Dendritic cell treated with granulocyte-macrophage colony-stimulating factor and Interleukin-4, amounts not matched to agents 40 ng/mL and 50 ng/mL, for 4 days (primary cell): ENCODE results near the gene PLXNA2.
A peak's percentile ranks its signal among the peaks of the same experiment; 100 is the strongest.

Source experiments
- H3K27ac Mint-ChIP-seq: one replicate; pipeline ENCODE4 v1.8.0; 2022; ENCODE audit warnings: mild to moderate bottlenecking, mixed read lengths
- H3K27me3 Mint-ChIP-seq: one replicate; pipeline ENCODE4 v1.8.0; 2022; ENCODE audit warnings: mild to moderate bottlenecking, mixed read lengths
- H3K36me3 Mint-ChIP-seq: one replicate; pipeline ENCODE4 v1.8.0; 2022; ENCODE audit warnings: low read depth, mixed read lengths
- H3K4me1 Mint-ChIP-seq: one replicate; pipeline ENCODE4 v1.8.0; 2022; ENCODE audit warnings: low read depth, mixed read lengths
- H3K4me3 Mint-ChIP-seq: one replicate; pipeline ENCODE4 v1.8.0; 2022; ENCODE audit warnings: mild to moderate bottlenecking, moderate library complexity, mixed read lengths
- H3K9me3 Mint-ChIP-seq: one replicate; pipeline ENCODE4 v1.8.0; 2022; ENCODE audit warnings: mixed read lengths
- intact Hi-C: fragments of 100-400 bp; cut with micrococcal nuclease; formaldehyde crosslinking; loops from one replicate; pipeline ENCODE4 v1.15.0; 2022

The PLXNA2 gene

DNA sequence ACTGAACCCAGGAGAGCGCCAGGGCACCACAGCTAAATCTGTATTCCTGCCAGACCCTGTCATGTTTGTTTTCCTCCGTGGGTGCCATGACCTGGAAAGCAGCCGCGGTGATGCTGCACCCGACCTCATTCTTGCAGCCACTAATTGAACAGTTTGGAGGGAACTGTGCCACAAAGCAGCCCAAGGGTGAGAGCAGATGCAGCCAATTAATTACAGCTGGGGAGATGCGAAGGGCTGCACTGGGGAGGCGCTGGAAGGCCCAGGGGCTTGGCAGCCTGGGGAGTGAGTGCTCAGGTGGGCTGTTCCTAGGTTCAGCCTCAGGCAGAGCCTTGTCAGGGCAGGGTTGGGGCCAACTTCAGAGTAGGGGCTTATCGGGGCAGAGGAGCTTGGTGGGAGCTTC, 174.9 kb downstream of the PLXNA2 start:
- Mint-ChIP-seq H3K4me3 (no peak overlapping the region), H3K9me3 (no peaks in the 10 kb centered on the region), H3K27me3 (peaks cover 35% of the 10 kb centered on the region), H3K27ac (peak overlapping the region; percentile 62), H3K36me3 (no peaks in the 10 kb centered on the region), H3K4me1 (peaks cover 40% of the 10 kb centered on the region)
- intact Hi-C loops = no loop called here

DNA sequence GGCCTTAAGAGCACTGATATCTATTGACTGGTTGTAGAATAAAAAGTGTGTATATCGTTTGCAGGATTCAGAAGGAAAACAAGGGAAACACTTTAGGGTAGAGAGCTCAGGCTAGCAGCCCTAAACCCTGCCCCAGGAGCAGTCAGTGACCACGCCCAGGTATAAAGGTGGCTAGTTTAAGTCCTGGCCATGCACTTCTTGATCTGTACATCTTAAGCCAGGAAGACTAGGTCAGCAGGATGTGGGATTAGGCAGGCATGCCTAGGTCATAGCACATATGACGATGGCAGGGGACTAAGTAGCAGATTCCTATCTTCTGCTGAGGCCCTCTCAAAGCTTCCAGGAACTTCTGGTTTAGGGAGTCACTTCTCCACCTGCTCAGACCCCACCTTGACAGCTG, 175.3 kb downstream of the PLXNA2 start:
- Mint-ChIP-seq H3K27me3 (peaks cover 36% of the 10 kb centered on the region), H3K4me3 (no peak overlapping the region), H3K4me1 (peaks cover 44% of the 10 kb centered on the region), H3K27ac (peak overlapping the region; percentile 62), H3K9me3 (no peaks in the 10 kb centered on the region), H3K36me3 (no peaks in the 10 kb centered on the region)
- intact Hi-C loops = no loop called here

DNA sequence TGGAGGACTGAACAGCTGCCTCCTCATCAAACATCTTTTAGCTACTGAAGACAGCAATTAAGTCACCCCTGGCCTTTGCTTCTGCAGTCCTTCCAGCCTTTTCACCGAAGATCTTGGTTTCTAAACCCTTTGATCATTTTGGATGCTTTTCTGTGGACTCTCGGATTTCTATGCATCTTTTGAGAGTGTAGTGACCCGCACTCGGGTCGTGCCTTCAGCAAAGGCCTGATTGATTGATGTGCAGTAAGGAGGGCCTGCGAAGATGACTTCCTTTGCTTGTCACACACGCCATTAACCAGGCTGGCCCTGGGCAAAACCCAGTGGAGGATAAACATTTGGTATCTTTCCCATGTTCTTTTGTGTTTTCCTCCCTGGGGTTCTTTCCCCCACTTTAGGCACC, 175.8 kb downstream of the PLXNA2 start:
- Mint-ChIP-seq H3K27me3 (peaks cover 41% of the 10 kb centered on the region), H3K27ac (no peak overlapping the region), H3K4me3 (no peak overlapping the region), H3K4me1 (peaks cover 49% of the 10 kb centered on the region), H3K36me3 (no peaks in the 10 kb centered on the region), H3K9me3 (no peaks in the 10 kb centered on the region)
- intact Hi-C loops = no loop called here

DNA sequence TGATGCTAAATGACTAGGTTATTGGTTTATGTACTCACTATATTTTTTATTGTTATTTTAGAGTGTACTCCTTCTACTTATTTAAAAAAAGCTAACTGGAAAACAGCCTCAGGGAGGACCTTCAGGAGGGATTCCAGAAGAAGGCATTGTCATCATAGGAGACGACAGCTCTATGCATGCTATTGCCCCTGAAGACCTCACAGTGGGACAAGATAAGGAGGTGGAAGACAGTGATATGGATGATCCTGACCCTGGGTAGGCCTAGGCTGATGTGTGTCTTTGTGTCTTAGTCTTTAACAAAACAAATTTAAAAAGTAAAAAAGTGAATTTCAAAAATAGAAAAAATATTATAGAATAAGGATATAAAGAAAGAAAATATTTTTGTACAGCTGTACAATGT, 177.6 kb downstream of the PLXNA2 start:
- Mint-ChIP-seq H3K4me1 (peaks cover 67% of the 10 kb centered on the region), H3K9me3 (no peaks in the 10 kb centered on the region), H3K4me3 (no peak overlapping the region), H3K36me3 (no peaks in the 10 kb centered on the region), H3K27ac (peak overlapping the region; percentile 74), H3K27me3 (peaks cover 57% of the 10 kb centered on the region)
- intact Hi-C loops = no loop called here

DNA sequence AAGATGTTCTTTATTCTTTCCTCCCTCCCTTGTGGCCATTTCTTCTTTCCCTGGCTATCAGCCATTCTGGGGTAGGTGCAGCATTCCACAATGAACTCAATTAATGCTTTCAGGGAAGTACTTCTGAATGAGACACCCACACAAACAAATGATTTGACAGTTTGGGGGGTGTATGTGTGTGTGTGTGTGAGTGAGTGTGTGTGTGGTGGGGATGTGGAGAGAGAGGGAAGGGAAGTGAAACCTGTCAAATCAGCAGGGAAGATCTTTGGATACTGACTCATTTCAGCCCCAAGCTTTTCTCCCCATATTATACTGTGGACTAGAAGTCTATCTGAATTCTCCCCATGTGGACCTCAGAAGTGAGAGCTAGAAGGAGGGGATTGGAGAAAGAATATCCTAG, 178.3 kb downstream of the PLXNA2 start:
- peaks cover 72% of the 10 kb centered on the region for H3K4me1 Mint-ChIP-seq
- intact Hi-C loops = no loop called here
- no peak overlapping the region for H3K4me3 Mint-ChIP-seq
- peaks cover 60% of the 10 kb centered on the region for H3K27me3 Mint-ChIP-seq
- no peaks in the 10 kb centered on the region for H3K36me3 Mint-ChIP-seq
- H3K9me3 Mint-ChIP-seq = no peaks in the 10 kb centered on the region
- H3K27ac Mint-ChIP-seq = peak overlapping the region; percentile 74

DNA sequence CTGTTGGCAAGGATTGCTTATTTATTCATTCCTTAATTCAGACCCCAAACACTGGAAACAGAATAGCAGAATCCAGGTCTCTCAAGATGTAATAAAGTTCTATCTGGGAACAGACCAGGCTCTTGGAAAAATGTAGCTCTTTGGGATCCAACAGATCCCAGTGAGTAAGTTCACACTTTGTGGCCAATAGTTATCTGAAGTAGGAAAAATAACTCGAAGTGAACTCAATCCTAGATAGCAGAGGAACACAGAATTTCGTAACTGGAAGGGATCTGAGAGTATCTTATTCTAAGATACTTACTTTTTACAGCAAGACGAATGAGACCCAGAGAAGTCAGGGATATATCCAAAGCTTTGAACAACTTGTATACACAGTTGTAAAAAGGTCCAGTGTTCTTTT, 182.6 kb downstream of the PLXNA2 start:
- Mint-ChIP-seq H3K36me3 (no peaks in the 10 kb centered on the region), H3K27me3 (peaks cover 72% of the 10 kb centered on the region), H3K4me1 (peaks cover 55% of the 10 kb centered on the region), H3K4me3 (no peak overlapping the region), H3K27ac (no peak overlapping the region), H3K9me3 (no peaks in the 10 kb centered on the region)
- intact Hi-C loops = no loop called here

DNA sequence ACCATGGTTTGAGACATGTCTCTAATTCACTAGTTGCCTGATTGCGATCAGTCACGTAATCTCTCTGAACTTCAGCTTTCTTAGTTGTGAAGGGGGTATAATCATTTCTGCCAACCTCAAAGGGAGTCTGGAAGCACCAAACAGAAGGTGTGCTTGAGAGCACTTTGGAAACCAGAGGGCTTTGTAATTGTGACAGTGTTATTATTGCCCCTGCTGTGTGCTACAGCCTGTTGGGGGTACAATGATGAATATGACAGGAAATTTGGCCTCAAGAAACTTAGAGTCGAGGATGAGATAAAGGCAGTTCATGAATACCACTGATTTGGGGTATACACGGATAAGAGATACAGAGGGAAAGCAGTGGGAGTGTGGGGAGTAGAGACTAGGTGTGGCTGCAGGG, 183.1 kb downstream of the PLXNA2 start:
- H3K9me3 Mint-ChIP-seq = no peaks in the 10 kb centered on the region
- intact Hi-C loops = no loop called here
- no peak overlapping the region for H3K4me3 Mint-ChIP-seq
- H3K4me1 Mint-ChIP-seq = peaks cover 50% of the 10 kb centered on the region
- peaks cover 78% of the 10 kb centered on the region for H3K27me3 Mint-ChIP-seq
- no peaks in the 10 kb centered on the region for H3K36me3 Mint-ChIP-seq
- no peak overlapping the region for H3K27ac Mint-ChIP-seq

DNA sequence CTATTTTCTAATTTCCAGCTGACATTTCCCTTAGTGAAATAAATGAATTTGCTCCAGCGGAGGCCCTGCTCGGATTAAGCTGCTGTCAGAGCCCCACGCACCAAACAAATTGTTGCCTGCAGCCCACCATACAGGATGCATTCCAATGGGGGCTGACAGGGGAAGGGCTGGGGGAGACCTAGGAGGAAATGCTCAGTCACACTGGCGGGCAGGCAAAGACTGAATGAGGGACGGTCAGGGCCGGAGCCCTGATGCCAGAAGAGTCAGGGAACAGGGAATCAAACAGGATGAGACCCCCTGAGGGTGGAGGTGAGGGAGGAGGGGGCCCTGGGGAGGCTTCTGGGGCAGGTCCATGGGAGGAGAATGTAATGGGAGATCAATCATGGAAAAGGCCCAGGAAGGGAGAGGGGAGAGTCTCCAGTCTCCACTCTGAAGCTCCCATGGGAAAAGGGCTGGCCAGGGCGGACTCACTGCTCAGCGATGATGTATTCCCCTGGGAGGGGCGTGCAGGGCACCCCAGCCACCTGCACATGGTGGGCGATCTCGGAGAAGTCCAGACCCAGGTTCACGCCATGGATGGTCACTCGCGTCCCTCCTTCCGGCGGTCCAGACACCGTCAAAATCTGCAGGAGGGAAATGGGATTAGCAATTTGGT, 183.8 kb downstream of the PLXNA2 start:
- Mint-ChIP-seq H3K27ac (no peak overlapping the region), H3K27me3 (peaks cover 80% of the 10 kb centered on the region), H3K36me3 (no peaks in the 10 kb centered on the region), H3K4me1 (peaks cover 42% of the 10 kb centered on the region), H3K4me3 (no peak overlapping the region), H3K9me3 (no peaks in the 10 kb centered on the region)
- intact Hi-C loops = no loop called here

DNA sequence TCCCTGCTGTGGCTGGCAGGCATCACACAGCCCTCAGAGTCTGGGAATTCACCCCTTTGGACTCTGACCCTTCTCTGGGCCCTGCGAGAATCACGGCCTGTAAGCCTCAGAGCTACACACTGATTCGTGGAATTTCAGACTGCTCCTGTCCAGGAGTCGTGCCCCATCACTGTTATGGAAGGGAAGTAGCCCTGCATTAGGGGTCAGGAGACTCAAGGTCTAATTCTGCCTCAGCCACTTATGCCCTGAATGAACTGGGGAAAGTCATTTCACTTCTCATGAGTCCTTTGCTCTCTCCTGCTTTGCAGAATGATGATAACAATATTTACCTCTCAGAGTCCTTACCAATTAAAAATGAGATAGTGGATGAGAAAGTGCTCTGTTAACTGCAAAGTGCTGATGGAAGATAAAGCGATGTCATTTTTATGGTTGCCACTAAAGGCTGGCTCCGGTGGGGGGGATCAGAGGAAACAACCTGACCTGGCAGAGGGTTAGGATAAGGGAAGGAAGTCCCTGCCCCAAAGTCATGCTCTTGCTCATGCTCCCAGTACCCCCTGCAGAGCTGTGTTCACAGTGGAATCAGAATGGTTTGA, 184.7 kb downstream of the PLXNA2 start:
- H3K36me3 Mint-ChIP-seq = no peaks in the 10 kb centered on the region
- H3K27ac Mint-ChIP-seq = no peak overlapping the region
- no peaks in the 10 kb centered on the region for H3K9me3 Mint-ChIP-seq
- intact Hi-C loops = no loop called here
- no peak overlapping the region for H3K4me3 Mint-ChIP-seq
- H3K4me1 Mint-ChIP-seq = peaks cover 34% of the 10 kb centered on the region
- peaks cover 85% of the 10 kb centered on the region for H3K27me3 Mint-ChIP-seq

DNA sequence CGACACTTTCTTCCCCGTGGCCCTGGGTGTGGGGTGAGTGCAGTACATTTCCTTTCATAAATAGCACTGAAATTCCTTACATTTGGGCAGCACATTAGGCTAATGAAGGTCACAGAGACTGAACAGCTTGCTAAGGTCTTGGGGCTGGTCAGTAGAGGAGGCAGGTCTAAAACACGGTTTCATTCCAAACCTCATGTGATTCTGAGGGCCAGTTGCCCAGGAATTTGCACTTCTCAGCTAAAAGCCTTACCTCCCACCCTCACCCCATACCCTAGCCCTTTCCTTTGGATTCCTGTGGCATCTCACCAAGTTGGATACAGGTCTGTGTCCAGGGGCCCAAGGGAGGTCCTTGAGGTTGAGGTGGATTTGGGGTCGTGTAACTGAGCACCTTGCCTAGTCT, 185.4 kb downstream of the PLXNA2 start:
- Mint-ChIP-seq H3K27me3 (peaks cover 78% of the 10 kb centered on the region), H3K4me3 (no peak overlapping the region), H3K9me3 (no peaks in the 10 kb centered on the region), H3K27ac (no peak overlapping the region), H3K36me3 (no peaks in the 10 kb centered on the region), H3K4me1 (peaks cover 26% of the 10 kb centered on the region)
- intact Hi-C loops = no loop called here

DNA sequence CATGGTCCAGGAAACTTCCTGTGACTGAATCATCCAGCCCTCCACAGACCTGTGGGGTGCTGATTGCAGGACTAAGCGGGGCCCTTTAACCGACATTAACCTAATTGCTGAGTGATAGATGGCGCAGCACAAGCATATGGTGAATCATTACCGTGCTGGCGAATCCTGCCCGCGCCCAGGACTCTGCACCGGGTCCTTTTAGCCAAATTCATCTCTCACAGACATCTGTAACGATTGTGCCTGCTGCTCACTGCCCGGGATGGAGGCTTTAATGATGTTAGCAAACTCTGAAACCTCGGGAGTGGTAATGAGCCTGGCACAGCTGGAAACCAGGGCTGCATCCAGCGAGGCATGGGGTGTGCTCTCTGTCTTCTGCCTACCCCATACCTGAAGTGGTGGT, 185.9 kb downstream of the PLXNA2 start:
- peaks cover 21% of the 10 kb centered on the region for H3K4me1 Mint-ChIP-seq
- H3K4me3 Mint-ChIP-seq = no peak overlapping the region
- intact Hi-C loops = no loop called here
- peaks cover 74% of the 10 kb centered on the region for H3K27me3 Mint-ChIP-seq
- no peaks in the 10 kb centered on the region for H3K9me3 Mint-ChIP-seq
- no peaks in the 10 kb centered on the region for H3K36me3 Mint-ChIP-seq
- no peak overlapping the region for H3K27ac Mint-ChIP-seq

DNA sequence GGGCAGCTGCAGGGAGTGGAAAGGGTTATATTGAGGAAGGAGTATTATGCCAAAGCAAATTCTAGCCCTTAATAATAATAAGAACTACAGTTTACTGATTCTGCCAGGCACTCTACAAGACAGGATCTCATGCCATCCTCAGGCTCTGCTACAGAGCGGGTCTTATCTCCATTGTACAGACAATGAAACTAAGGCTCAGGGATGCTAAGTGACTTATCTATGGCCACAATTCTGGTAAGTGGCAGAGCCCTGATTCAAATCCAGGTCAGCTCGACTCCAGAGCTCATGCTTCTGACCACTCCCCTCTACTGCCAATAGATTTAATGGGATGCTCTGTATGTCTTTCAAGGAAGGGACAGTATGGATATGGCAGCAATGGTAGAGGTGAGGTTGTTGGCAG, 187.1 kb downstream of the PLXNA2 start:
- intact Hi-C loops = no loop called here
- H3K4me1 Mint-ChIP-seq = peaks cover 9% of the 10 kb centered on the region
- no peak overlapping the region for H3K4me3 Mint-ChIP-seq
- H3K27ac Mint-ChIP-seq = no peak overlapping the region
- peaks cover 70% of the 10 kb centered on the region for H3K27me3 Mint-ChIP-seq
- no peaks in the 10 kb centered on the region for H3K9me3 Mint-ChIP-seq
- no peaks in the 10 kb centered on the region for H3K36me3 Mint-ChIP-seq

DNA sequence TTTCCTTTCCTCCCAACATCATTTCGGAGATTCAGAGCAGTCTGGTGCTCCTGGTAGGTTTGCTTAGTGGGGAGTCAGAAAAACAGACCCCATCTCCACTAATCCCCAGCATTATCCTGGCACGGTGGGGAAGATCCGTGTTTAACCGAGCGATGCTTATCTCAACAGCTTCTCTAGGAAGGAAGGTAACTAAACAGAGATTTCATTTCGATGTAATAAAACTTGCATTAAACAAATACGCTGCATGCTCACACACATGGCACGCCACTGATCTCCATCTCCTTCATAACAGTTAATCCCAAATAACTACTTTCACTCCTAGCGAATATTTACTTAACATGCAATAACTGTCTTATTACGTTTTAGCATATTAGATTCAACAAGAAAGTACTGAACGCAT, 188.6 kb downstream of the PLXNA2 start:
- Mint-ChIP-seq H3K27ac (no peak overlapping the region), H3K27me3 (peaks cover 64% of the 10 kb centered on the region), H3K36me3 (peaks cover 7% of the 10 kb centered on the region), H3K9me3 (no peaks in the 10 kb centered on the region), H3K4me3 (no peak overlapping the region), H3K4me1 (no peaks in the 10 kb centered on the region)
- intact Hi-C loops = no loop called here

DNA sequence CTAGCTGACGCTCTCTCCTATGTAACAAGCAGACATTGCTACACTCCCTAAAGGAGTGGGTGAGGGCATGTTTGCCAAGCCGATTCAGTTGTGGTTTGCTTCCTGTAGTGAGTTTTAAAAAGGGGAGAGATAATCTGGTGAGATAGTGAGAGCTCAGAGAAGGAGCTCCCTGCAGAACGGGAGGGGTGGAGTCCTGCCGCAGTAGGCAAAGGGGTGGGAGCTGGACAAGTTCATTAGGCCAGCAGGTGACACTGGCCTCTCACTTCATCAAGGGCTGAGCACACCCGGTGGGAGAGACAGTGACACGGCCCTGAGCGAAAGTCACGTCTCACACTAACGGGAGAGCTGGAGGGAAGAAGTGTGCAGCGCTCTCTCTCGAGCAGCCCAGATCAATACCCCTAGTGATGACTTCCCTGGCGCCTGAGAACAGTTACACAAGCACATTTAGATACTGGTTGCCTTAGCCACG, 189.2 kb downstream of the PLXNA2 start:
- peak overlapping the region; percentile 5 for H3K27ac Mint-ChIP-seq
- no peak overlapping the region for H3K4me3 Mint-ChIP-seq
- no peaks in the 10 kb centered on the region for H3K4me1 Mint-ChIP-seq
- peaks cover 59% of the 10 kb centered on the region for H3K27me3 Mint-ChIP-seq
- H3K36me3 Mint-ChIP-seq = peaks cover 7% of the 10 kb centered on the region
- intact Hi-C loops = no loop called here
- no peaks in the 10 kb centered on the region for H3K9me3 Mint-ChIP-seq

DNA sequence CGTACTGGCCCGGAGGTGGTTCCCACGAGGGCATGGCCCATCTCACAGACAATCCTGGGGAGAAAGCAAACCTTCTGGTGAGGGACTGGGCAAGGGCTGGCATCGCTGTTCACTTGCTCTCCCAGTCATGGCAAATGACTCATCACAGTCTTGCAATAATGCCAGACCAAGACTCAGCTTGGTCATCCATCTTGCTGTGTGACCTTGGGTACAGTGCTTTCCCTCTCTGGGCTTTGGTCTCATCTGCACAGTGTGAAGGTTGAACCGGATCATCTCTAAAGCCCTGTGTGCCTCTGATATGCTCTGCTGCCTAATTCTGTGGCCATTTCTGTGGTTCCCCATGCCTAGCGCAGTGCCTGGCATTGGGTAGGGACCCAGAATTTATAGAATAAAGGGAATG, 189.7 kb downstream of the PLXNA2 start:
- no peaks in the 10 kb centered on the region for H3K4me1 Mint-ChIP-seq
- no peak overlapping the region for H3K4me3 Mint-ChIP-seq
- H3K9me3 Mint-ChIP-seq = no peaks in the 10 kb centered on the region
- peak overlapping the region; percentile 5 for H3K27ac Mint-ChIP-seq
- intact Hi-C loops = no loop called here
- peaks cover 54% of the 10 kb centered on the region for H3K27me3 Mint-ChIP-seq
- H3K36me3 Mint-ChIP-seq = peaks cover 7% of the 10 kb centered on the region
